Effector CD4-positive, alpha-beta T cell (primary cell): ENCODE results near the gene TMED5.

Source experiments
- DNase-seq: peaks from one replicate; pipeline ENCODE4 v3.0.0-alpha.2; 2020

The TMED5 gene

GRCh38 chr1:93120614-93121013, 59.6 kb downstream of the TMED5 start:
- DNase-seq: no peak

DNA sequence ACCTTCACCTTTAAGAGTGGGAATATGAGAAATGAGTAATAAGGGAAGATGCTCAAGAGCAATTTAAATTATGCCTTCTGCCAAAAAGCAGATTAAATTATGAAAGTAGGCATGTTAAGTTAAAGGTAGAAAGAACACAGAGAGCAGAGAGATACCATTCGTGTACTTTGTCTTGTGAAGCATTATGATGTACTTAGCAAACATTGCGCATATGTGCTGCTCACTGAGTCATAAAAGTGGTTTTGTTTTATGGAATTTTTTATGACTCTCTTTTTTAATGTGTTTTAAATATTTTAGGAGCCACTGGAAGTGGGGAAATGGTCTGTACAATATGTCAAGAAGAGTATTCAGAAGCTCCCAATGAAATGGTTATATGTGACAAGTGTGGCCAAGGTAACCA, 65.8 kb downstream of the TMED5 start:
- no peak for DNase-seq

DNA sequence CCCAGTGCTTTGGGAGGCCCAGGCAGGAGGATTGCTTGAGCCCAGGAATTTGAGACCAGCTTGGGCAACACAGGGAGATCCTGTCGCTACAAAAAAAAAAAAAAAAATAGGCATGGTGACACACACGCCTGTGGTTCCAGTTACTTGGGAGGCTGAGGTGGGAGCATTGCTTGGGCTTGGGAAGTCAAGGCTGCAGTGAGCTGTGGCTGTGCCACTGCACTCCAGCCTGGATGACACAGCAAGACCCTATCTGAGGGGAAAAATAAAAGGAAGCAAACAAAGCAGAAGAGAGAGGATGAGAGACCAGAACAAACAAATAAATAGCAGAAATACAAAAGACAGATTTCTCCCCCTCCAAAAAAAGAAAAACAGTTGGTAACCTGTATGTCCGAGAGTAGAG, 67.1 kb downstream of the TMED5 start:
- no peak for DNase-seq

GRCh38 chr1:93111561-93111960, 68.7 kb downstream of the TMED5 start:
- DNase-seq: no peak

- DNase-seq: no peak
These were observed 69.1 kb downstream of the TMED5 start for GRCh38 chr1:93111065-93111464.

DNA sequence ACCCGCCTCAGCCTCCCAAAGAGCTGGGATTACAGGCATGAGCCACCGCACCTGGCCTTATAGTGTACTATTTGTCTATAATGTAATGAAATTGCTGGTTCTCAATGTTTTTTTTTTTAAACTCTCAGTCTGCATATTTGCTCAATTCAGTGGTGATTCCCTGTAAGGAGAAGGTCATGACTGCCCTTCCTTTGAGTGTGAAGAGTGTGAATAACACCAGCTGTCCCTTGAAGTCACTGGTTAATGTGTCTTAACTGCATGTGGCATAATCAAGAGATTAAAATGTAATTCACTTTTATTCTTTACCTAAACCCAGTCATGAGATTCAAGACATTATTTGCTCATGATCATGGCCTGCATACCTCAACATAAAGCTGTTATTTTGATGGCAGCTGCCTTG, 70.6 kb downstream of the TMED5 start:
- DNase-seq: no peak

DNA sequence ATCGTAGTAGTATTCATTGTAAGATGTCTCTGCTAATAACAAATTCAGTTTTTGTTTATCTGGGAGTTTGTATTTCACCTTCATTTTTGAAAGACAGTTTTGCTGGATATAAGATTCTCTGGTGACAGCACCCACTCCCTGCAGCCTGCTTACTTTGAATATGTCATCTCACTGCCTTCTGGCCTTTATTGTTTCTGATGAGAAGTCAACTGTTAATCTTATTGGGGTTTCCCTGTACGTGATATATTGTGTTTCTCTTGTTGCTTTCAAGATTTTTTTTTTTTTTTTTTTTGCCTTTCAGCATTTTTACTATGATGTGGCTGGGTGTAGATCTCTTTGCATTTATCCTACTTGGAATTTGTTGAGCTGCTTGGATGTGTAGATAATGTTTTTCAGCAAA, 71.9 kb downstream of the TMED5 start:
- no peak for DNase-seq

- no peak for DNase-seq
These were observed 72.8 kb downstream of the TMED5 start for GRCh38 chr1:93107395-93107794.

DNA sequence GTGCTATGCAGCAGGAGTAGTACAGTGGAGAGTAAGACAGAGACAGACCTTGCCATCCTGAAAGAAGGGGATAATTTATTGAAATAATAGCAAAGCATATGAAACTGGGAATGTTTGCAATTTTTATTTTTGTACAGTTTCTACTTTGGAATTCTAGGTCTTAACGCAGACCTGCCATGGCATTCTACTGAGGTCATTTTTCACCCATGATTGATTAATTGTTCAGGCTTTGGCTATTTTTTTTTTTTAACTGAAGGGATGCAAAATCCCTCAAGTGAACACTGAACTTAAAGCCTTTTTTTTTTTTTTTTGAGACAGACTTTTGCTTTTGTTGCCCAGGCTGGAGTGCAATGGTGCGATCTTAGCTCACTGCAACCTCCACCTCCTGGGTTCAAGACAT, 74.0 kb downstream of the TMED5 start:
- DNase-seq: no peak

GRCh38 chr1:93102142-93102541, 78.1 kb downstream of the TMED5 start:
- no peak for DNase-seq
